Stomach (tissue), 4 donors: ENCODE data around the gene PAH.

Experiments
- CTCF ChIP-seq, 7 experiments: fragments of 450-650 bp in 4 of 7; fragments of 200-600 bp in 3 of 7; sonication (generic) in 3 of 7; IDR thresholded peaks; one replicate each; pipeline ENCODE4 v1.5.1; 2016 to 2019; ENCODE audit warnings: antibody characterized with exemption in 7 of 7, control low read depth in 2 of 7, mild to moderate bottlenecking in 1 of 7
- EP300 ChIP-seq: sonication (generic); formaldehyde crosslinking; IDR thresholded peaks from one replicate; pipeline ENCODE4 v1.6.1; 2017; ENCODE audit warnings: antibody characterized with exemption
- POLR2A ChIP-seq, 4 donors: fragments of 450-650 bp; IDR thresholded peaks; one replicate each; pipeline ENCODE4 v1.6.1; 2016; ENCODE audit warnings: antibody characterized with exemption in 4 of 4, control low read depth in 2 of 4, mild to moderate bottlenecking in 1 of 4, moderate library complexity in 1 of 4
- POLR2AphosphoS5 ChIP-seq, 3 donors: sonication (generic); formaldehyde crosslinking; IDR thresholded peaks; one replicate each; pipeline ENCODE4 v1.6.1; 2016; ENCODE audit warnings: antibody characterized with exemption in 3 of 3

- TF ChIP-seq CTCF (IDR thresholded peaks at IDR 0.05) (no peak), POLR2AphosphoS5 (IDR thresholded peaks at IDR 0.05) (no peak), POLR2A (IDR thresholded peaks at IDR 0.05) (no peak), EP300 (no peak)
Observed at GRCh38 chr12:102812344-102812743, 104.7 kb downstream of the PAH start.
